ENCODE results near the gene SLC41A2.

DNA sequence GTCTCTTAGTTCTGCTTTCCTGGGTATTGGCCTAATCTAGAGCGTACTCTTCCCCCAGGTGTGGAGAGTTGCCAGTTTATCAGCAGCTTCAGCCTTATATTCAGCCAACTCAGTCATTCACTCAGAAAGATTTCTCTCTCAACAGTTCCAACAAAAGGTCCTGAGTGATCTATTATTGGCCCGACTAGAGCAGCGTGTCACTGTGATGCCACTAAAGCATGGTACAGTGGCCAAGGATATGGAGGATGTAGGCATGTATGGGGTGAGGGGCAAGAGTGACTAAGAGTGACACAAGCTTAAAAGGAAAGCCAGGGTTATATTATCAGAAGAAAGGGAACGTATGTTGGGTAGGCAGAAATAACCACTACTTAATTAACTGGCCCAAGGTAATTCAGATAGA, 32.9 kb upstream of the SLC41A2 start:
- TF ChIP-seq, protein P1, sequence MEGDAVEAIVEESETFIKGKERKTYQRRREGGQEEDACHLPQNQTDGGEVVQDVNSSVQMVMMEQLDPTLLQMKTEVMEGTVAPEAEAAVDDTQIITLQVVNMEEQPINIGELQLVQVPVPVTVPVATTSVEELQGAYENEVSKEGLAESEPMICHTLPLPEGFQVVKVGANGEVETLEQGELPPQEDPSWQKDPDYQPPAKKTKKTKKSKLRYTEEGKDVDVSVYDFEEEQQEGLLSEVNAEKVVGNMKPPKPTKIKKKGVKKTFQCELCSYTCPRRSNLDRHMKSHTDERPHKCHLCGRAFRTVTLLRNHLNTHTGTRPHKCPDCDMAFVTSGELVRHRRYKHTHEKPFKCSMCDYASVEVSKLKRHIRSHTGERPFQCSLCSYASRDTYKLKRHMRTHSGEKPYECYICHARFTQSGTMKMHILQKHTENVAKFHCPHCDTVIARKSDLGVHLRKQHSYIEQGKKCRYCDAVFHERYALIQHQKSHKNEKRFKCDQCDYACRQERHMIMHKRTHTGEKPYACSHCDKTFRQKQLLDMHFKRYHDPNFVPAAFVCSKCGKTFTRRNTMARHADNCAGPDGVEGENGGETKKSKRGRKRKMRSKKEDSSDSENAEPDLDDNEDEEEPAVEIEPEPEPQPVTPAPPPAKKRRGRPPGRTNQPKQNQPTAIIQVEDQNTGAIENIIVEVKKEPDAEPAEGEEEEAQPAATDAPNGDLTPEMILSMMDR (conservative IDR thresholded peaks at IDR 0.05; ENCODE audit: low read length) = no peak
- TF ChIP-seq EZH2phosphoT487 (IDR thresholded peaks at IDR 0.05; ENCODE audit: borderline replicate concordance) = no peak
